Stimulated activated CD4-positive, alpha-beta T cell treated with anti-CD3 and anti-CD28 coated beads, Interleukin-4, amount 100 ng/mL, for 24 hours (primary cell): Measurements from ENCODE around the gene CMTM2.
"Not testable (repeated sequence)": the region's sequence is repeated elsewhere in the genome, so short reads cannot be mapped to it uniquely, and the experiment has no call there.

Experiments used
- DNase-seq: peaks from one replicate; pipeline ENCODE4 v3.0.0-alpha.2; 2020

The CMTM2 gene

DNA sequence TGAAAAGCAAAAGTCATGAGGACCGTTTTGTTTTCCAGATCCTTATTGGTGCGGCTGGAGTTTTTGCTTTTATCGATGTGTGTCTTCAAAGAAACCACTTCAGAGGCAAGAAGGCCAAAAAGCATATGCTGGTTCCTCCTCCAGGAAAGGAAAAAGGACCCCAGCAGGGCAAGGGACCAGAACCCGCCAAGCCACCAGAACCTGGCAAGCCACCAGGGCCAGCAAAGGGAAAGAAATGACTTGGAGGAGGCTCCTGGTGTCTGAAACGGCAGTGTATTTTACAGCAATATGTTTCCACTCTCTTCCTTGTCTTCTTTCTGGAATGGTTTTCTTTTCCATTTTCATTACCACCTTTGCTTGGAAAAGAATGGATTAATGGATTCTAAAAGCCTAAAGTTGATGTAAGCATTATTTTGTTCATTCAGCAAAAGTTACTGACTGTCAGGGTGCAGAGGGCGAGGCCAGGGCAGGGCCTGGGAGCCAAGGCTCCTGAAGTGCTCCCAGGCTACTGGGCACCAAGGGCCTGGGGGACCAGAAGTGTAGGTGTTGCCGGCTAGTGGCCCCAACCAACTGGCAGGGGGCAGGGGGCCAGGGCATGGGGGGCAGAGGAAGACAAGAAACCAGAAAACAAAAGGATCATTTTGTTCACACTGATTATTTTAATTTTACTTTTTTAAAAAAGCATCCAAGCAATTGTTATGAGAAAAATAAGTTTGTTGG is 8.8 kb downstream of the CMTM2 start:
- DNase-seq, result no peak

GRCh38 chr16:66588981-66589713 is 9.9 kb downstream of the CMTM2 start:
- DNase-seq, result peak; percentile 57

DNA sequence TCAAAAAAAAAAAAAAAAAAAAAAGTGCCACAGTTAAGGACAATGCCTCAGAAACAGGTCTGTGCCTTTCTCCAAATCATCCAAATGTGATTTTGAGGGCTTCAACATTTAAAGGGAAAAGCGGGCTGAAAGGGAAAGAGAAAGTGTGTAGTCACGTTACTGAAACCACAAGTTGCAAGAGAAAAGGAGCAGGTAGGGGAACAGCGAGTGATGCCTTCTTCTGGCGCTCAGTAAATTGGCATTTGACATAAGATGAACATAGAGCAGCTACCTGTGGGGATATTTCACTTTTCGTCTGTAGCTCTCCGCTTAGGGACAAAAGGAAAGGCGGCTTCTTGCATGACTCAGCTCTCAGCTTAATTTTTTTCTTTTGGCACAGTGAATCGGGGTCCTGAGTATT is 11.1 kb downstream of the CMTM2 start:
- peak; percentile 21 for DNase-seq

DNA sequence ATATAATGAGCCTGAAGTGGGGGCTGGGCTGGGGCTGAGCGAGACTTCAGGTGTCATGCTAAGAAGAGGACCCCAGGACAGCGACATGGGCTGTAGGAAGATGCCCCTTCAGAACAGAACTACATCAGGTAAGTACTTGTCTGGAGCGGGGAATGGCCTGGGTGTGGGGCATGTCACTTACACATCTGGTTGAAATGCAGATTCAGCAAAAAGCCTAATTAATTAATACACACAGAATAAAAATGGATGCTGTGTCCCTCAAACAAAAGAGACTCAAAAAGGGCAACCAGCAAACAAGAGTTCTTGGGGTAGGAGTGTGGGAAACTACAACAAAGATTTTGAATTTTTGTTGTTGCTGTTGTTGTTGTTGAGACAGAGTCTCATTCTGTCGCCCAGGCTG is 11.8 kb downstream of the CMTM2 start:
- DNase-seq, result no peak

- DNase-seq, result no peak
Measured at GRCh38 chr16:66592241-66592640, 13.0 kb downstream of the CMTM2 start.

- DNase-seq, result no peak
Measured at GRCh38 chr16:66592814-66593213, 13.6 kb downstream of the CMTM2 start.

DNA sequence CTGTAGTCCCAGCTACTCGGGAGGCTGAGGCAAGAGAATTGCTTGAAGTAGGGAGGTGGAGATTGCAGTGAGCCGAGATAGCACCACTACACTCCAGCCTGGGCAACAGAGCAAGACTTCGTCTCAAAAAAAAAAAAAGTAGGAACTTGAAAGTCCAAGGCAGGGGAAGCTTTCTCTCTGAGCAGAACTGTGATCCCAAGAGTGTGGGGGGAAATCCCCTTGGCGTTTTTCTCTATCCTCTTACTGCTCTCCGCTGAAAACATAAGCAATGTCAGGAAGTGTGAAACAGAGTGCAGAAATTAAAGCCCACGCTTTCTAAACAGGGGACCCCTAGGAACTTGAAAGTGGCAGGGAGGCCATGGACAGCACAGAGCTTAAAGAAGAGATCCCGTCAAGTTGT is 15.5 kb downstream of the CMTM2 start:
- DNase-seq, result no peak

GRCh38 chr16:66596559-66596958 is 17.3 kb downstream of the CMTM2 start:
- not testable (repeated sequence) for DNase-seq

DNA sequence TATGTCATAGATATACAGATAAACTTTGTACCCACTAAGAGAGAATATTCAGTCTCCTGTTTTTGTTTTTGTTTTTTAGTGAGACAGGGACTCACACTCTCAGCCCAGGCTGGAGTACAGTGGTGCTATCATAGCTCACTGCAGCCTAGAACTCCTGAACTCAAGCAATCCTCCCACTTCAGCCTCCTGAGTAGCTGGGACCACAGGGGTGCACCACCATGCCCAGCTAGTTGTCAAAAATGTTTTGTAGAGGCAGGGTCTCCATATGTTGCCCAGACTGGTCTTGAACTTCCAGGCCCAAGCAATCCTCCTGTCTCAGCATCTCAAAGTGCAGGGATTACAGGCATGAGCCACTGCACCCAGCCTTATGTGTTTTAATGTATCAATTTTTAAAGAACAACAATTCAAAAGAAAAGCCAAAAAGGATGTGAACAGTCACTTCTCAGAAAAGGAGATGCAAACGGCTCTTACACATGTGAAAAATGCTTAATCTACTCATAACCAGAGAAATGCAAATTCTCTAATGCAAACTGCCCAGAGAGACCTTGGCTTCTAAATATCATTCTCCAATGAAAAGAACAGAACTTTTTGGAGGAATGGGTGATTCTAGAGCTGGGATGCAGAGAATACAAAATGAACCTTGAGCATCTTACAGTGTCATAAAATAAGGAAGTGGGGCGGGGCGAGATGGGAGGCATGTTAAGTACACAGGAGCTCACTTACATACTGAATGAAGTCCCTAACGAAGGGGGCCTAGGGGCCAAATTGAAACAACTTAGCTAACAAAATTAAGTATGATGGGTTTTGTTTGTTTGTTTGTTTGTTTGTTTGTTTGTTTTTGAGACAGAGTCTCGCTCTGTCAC is 18.0 kb downstream of the CMTM2 start:
- no peak for DNase-seq

GRCh38 chr16:66598111-66598510 is 18.8 kb downstream of the CMTM2 start:
- DNase-seq, result no peak

DNA sequence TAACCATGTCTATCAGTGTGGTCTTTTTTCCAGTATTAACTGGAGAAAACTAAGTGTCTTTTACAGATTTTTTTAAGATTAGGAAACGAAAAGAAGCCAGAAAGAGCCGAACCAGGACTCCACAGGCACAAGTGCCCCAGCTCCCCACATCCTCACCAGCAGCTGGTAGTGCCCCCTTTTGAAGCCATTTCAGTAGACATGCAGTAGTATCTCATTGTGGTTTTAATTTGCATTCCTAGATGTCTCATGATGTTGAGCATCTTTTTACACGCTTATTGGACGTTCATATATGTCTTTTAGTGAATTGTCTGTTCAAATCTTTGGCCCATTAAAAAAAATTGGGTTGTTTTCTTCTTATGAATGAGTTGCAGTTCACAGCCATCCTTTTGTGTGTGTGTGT is 20.5 kb downstream of the CMTM2 start:
- DNase-seq, result no peak

DNA sequence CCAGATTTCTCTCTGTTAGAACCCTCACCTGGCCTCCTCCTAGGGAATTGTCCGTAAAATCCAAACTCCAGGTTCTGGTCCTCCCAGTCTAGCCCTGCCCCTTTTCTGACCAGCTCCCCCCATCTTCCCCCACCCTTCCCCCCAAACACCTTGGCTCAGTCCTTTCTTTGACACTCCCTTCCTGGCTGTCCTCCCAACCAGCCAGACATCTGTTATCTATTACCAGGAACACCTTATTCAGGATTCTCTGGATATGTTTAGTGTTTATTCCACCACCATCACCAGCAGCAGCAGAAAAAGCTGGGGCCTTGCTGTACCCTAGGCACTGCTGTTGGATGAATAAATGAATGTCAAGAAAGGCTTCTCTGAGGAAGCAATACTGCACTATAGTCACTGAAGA is 21.2 kb downstream of the CMTM2 start:
- DNase-seq, result no peak

DNA sequence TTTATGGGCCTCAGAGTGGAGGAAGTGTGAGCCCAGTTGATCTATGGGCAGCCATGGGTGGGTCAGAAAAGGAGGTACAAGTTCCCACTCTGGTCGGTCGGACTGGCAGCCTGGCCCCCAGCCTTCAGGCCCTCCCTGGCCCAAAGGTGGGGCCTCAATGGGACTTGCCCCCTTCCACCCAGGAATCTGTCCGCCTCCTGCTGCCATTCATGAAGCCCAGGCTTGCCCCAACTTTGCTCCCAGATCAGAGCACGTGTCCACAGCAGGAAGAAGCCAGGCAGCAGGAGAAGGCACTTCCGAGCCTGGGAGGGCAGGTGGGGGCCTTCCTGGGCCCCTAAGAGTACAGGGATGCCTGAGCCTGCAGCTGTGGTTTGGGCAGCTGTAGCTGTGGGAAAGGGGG is 22.2 kb downstream of the CMTM2 start:
- DNase-seq, result no peak

DNA sequence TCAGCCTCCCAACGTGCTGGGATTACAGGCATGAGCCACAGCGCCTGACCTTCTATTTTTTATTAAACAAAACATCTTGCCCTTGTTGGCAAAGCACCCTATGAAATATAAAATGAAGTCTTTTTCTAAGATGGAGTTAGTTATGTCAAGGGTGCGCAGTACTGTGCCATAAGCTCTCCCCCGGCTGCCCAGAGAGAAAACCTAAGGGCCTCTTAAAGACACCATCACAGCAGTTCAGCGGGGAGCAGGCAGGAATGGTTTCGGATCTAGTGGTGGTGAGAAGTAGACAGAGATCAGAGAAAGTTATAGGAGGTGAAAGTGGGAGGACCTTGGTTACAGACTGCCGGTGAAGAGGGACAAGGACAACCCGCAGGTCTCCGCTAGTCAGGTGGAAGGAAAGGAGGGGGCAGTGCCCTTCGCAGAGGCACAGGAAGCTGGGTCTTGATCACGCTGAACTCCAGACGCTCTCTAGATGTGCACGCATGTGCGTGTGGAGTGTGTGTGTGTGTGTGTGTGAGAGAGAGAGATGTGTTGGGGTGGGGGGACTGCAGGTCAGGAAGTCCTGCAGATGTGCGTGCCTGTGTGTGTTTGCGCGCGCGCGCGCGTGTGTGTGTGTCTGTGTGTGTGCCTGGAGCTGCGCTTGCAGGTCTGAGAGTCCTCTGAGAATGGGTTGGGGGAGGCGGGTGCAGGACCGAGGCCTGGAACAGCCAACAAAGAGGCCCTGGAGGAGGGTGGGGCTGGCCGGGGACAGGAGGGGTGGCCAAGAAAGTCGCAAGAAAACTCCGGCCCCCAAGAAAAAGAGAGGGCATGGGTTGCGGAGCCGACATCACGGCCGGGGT is 24.5 kb downstream of the CMTM2 start:
- peak; percentile 65 for DNase-seq

- DNase-seq, result peak; percentile 77
Measured at GRCh38 chr16:66604376-66605176, 25.3 kb downstream of the CMTM2 start, which contains the start of gene CMTM3. CMTM3 (plus strand) TSS chr16:66604704; CDS start chr16:66604806, 102 bp downstream.

- peak; percentile 38 for DNase-seq
Measured at GRCh38 chr16:66605177-66605978, 26.1 kb downstream of the CMTM2 start.

DNA sequence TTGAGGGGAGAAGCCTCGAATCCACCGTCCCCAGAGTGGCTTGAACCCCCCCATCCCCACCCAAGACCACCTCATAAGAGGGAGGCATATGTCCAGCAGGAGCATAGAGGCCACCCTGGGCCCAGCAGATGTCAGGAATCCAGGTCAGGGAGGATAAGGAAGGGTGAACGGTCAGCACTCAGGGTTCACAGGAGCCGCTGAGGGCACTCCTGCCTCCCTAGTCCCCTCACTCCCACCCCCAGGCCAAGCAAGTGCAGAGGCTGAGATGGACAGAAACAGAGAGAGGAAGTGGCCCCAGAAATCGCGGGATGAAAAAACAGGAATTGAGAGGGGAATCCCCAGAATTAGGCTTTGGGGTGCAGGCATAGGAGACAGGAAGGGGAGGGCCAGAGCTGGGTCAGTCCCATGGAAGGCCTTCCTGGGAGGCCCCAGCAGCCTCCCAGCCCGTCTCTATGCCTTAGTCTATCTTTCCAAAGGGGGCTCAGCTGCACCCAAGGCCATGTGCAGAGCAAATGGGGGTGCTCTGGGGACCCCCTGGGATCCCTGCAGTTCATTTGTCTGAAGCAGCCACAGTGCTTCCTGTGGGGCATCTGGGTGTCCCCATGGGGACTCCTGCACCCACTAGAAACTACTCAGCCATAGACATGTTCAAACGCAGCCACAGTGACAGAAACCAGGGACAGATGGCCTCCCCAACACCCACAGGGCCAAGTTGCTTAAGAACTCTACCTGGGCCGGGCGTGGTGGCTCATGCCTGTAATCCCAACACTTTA is 26.9 kb downstream of the CMTM2 start:
- DNase-seq, result no peak

DNA sequence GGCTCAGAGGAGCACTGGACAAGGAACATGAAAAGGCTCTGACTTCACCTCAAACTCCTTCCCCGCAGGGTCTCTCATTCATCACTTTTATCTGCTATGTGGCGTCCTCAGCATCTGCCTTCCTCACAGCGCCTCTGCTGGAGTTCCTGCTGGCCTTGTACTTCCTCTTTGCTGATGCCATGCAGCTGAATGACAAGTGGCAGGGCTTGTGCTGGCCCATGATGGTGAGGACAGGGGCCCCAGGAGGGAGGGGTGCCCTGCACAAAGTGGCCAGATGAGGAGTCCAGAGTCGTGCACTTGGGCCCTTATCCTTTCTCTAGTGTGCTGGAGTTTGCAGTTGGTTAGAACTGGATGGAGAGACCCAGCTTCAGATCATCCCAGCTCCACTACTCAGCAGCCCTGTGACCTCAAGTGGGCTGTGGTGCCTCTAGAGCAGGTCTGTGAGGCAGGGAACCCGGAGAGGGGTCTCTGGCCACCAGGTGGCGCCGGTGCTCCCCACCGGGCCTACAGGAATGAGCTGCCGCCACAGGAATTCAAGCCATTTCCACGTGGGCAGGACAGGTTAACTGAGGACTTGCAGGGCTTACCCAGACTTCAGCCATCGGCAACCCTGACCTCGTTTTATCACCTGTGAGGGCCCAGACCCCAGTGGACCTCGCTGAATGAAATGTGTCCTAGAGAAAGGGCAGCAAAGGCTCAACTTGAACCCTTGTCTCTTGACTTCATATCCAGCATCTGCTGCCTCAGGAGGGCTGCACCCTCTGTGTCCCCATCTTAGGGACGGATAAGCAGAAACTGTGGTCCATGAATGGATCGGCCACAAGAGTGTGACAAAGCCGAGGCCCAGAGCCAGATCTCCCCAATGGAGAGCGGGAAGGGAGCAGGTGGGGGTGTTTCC is 29.2 kb downstream of the CMTM2 start:
- peak; percentile 87 for DNase-seq

DNA sequence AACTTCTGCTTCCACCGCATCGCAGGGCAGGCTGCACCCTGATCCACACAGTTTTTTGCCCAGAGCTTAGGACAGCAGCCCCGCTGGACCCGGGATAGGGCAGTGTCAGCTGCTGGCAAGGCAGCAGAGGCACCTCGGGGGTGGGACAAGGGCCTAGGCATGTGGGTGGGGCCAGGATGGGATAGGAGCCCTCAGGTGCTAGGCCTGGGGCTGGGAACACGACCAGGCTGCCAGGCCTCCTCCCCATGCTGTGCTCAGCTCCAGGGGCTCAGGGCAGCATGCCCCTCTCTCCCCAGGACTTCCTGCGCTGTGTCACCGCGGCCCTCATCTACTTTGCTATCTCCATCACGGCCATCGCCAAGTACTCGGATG is 29.9 kb downstream of the CMTM2 start:
- no peak for DNase-seq
